Stimulated activated CD8-positive, alpha-beta memory T cell treated with anti-CD3 and anti-CD28 coated beads, Interleukin-2, amount 100 ng/mL, for 1 hour (primary cell): ENCODE measurements around the gene C3orf18.
A peak's percentile ranks its signal among the peaks of the same experiment; 100 is the strongest.

ENCODE experiments used
- DNase-seq, 2 donors: peaks; one replicate each; pipeline ENCODE4 v3.0.0-alpha.2; 2020; ENCODE audit warnings: low read depth in 2 of 2

C3orf18 gene

GRCh38 chr3:50603261-50604109 lies 35.9 kb upstream of the C3orf18 start:
- no peak for DNase-seq

GRCh38 chr3:50602595-50603191 lies 35.1 kb upstream of the C3orf18 start:
- DNase-seq: no peak

GRCh38 chr3:50600841-50601591 lies 33.5 kb upstream of the C3orf18 start:
- peak; percentile 62 to 76 for DNase-seq

GRCh38 chr3:50600141-50600753 lies 32.7 kb upstream of the C3orf18 start:
- no peak for DNase-seq

GRCh38 chr3:50599716-50600118 lies 32.2 kb upstream of the C3orf18 start:
- no peak for DNase-seq

- DNase-seq: no peak
Measured at GRCh38 chr3:50599115-50599715, 31.7 kb upstream of the C3orf18 start.

GRCh38 chr3:50594253-50594785 lies 26.8 kb upstream of the C3orf18 start:
- no peak for DNase-seq

GRCh38 chr3:50592568-50592967 lies 25.0 kb upstream of the C3orf18 start:
- DNase-seq: no peak

- no peak for DNase-seq
Measured at GRCh38 chr3:50591196-50591741, 23.7 kb upstream of the C3orf18 start.

GRCh38 chr3:50588759-50589433 lies 21.3 kb upstream of the C3orf18 start:
- DNase-seq: no peak

GRCh38 chr3:50587806-50588758 lies 20.5 kb upstream of the C3orf18 start:
- no peak for DNase-seq

- DNase-seq: no peak
Measured at GRCh38 chr3:50587373-50587772, 19.8 kb upstream of the C3orf18 start.

GRCh38 chr3:50586763-50587070 lies 19.2 kb upstream of the C3orf18 start:
- no peak for DNase-seq

GRCh38 chr3:50585919-50586762 lies 18.6 kb upstream of the C3orf18 start:
- DNase-seq: no peak

GRCh38 chr3:50584391-50584790 lies 16.8 kb upstream of the C3orf18 start:
- no peak for DNase-seq

- DNase-seq: no peak
Measured at GRCh38 chr3:50583897-50584296, 16.4 kb upstream of the C3orf18 start.

GRCh38 chr3:50582083-50582482 lies 14.5 kb upstream of the C3orf18 start:
- no peak for DNase-seq

GRCh38 chr3:50581459-50581842 lies 13.9 kb upstream of the C3orf18 start:
- DNase-seq: no peak
